ENCODE measurements around the gene ETS2.

Gene ETS2

DNA sequence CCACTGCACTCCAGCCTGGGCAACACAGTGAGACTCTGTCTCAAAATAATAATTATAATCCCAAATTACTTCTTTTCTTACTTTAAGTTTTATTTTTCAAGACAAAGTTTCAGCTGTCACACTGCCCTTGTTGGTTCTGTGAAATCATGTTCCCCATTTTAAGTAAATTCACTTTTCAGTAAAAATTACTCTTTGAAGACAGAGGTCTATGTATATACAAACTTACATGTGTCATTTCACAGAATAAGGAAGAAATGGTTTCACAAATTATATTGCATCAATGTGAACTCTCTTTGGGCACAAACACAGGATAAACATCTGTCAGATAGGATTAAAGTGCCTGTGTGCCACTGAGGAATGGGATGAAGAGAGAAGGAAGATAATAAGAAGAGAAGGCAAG lies 33.1 kb upstream of the ETS2 start:
- no peak overlapping the region for H3K4me3 Mint-ChIP-seq
- H3K27me3 Mint-ChIP-seq (ENCODE audit: low read depth) = peaks cover 6% of the 10 kb centered on the region
- H3K36me3 Mint-ChIP-seq (ENCODE audit: low read depth) = no peaks in the 10 kb centered on the region
- peaks cover 38% of the 10 kb centered on the region for H3K4me1 Mint-ChIP-seq (ENCODE audit: low read depth)
- H3K27ac Mint-ChIP-seq = no peak overlapping the region
- peaks cover 8% of the 10 kb centered on the region for H3K9me3 Mint-ChIP-seq

DNA sequence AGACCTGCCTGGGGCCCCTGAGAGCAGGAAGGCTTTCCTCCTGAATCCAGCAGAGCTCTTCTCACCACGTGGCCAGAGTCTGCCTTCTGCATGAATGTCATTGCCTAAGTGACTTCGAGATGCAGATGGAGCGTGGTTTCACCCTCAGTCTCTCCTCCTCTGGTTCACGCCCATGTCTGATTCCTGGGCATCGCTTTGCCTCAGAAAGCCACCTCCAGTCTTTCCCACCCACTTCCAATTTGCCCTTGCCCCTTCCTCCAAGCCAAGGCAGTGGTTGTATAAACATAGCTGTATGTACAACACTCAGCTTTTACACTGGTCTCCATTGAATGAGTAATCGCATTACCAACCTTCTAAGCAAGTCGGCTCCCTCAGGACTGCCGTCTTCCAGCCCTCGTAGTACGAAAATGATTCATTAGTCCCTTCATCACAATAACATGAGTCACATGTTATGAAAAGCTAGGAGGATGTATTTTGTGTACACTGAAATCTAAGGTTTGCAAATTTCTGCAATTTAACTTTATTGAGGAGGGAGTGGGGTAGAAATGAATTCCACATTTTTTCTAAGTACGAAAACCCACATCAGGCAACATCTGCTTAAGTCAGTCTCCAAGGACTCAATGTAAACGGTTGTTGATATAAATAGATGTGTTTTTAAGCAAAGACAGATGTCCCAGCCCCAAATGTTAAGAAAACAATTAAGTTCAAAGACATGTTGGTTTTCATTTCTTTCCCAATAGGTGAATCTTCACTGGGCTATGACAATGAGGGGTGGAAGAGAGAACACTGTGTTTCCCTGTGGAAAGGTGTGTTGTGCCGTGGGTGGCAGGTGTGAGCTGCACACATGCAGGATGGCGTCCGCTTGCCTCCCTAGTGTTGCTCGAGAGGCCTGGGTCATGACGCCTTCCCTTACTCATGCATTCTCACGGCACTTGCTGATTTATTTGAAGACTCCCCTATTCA lies 32.3 kb upstream of the ETS2 start:
- Mint-ChIP-seq H3K4me1 (ENCODE audit: low read depth) (peaks cover 35% of the 10 kb centered on the region), H3K27me3 (ENCODE audit: low read depth) (peaks cover 6% of the 10 kb centered on the region), H3K9me3 (peaks cover 14% of the 10 kb centered on the region), H3K36me3 (ENCODE audit: low read depth) (peaks cover 2% of the 10 kb centered on the region), H3K27ac (peak overlapping the region; percentile 33), H3K4me3 (no peak overlapping the region)

- H3K4me3 Mint-ChIP-seq = no peak overlapping the region
- H3K36me3 Mint-ChIP-seq (ENCODE audit: low read depth) = peaks cover 3% of the 10 kb centered on the region
- H3K27me3 Mint-ChIP-seq (ENCODE audit: low read depth) = peaks cover 6% of the 10 kb centered on the region
- peaks cover 27% of the 10 kb centered on the region for H3K4me1 Mint-ChIP-seq (ENCODE audit: low read depth)
- H3K9me3 Mint-ChIP-seq = peaks cover 22% of the 10 kb centered on the region
- no peak overlapping the region for H3K27ac Mint-ChIP-seq
These were observed 31.6 kb upstream of the ETS2 start for GRCh38 chr21:38774152-38774551.

DNA sequence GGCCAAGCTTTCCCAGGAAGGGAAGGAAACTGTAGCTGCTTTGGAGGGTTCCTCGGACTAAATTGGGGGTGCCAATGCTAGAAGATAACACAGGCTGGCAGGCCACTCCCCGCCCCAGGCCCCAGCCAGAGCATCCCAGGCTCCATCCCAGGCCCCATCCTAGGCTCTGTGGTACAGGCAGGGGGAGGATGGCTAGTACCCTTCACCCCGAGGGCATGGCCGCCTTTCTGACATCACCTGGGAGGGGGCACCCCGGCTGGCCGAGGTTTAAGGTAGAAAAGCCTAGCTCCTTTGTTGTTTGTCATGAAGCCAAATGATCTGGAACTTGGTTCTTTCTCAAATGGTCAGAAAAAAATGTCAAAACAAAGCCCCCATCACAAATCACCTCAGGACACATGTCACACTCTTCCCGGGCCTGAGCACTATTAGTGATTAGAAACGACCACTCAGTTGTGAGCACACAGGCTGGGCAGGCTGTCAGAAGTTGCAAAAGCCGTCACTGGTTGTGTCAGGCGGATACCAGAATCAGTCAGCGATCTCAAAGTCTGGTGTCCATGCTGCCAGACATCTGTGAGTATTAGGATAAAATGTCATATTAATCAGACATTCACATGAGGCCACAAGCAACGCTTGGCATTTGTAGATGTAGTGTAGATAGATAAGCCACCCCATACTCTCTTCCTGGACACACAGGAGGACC lies 31.0 kb upstream of the ETS2 start:
- Mint-ChIP-seq H3K27me3 (ENCODE audit: low read depth) (peaks cover 6% of the 10 kb centered on the region), H3K27ac (no peak overlapping the region), H3K36me3 (ENCODE audit: low read depth) (peaks cover 5% of the 10 kb centered on the region), H3K9me3 (peaks cover 25% of the 10 kb centered on the region), H3K4me1 (ENCODE audit: low read depth) (peaks cover 23% of the 10 kb centered on the region), H3K4me3 (no peak overlapping the region)

- H3K4me1 Mint-ChIP-seq (ENCODE audit: low read depth) = peaks cover 25% of the 10 kb centered on the region
- H3K27ac Mint-ChIP-seq = no peak overlapping the region
- H3K36me3 Mint-ChIP-seq (ENCODE audit: low read depth) = peaks cover 5% of the 10 kb centered on the region
- peaks cover 26% of the 10 kb centered on the region for H3K9me3 Mint-ChIP-seq
- H3K27me3 Mint-ChIP-seq (ENCODE audit: low read depth) = peaks cover 2% of the 10 kb centered on the region
- no peak overlapping the region for H3K4me3 Mint-ChIP-seq
These were observed 30.0 kb upstream of the ETS2 start for GRCh38 chr21:38775733-38776132.

DNA sequence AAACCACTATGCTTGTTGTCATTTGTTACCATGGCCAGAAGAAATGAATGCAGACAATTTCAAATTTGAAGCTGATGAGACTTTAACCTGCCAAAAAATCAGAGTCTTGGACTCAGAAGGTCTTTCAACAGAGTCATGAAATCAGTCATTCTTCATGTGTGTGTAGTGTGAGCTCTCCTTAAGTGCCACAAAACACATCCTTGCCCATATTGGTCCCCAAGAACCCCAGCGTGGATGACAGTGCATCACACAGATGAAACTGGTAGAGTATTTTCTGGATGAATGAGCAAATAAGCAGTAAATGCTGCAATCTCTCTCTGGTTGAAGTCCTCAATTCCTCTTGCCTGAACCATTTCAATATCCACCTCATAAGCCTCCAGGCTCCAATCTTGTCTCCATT lies 28.7 kb upstream of the ETS2 start:
- H3K4me1 Mint-ChIP-seq (ENCODE audit: low read depth) = peaks cover 30% of the 10 kb centered on the region
- peaks cover 15% of the 10 kb centered on the region for H3K36me3 Mint-ChIP-seq (ENCODE audit: low read depth)
- no peak overlapping the region for H3K27ac Mint-ChIP-seq
- peaks cover 37% of the 10 kb centered on the region for H3K9me3 Mint-ChIP-seq
- no peaks in the 10 kb centered on the region for H3K27me3 Mint-ChIP-seq (ENCODE audit: low read depth)
- H3K4me3 Mint-ChIP-seq = no peak overlapping the region

- H3K9me3 Mint-ChIP-seq = peaks cover 42% of the 10 kb centered on the region
- no peaks in the 10 kb centered on the region for H3K27me3 Mint-ChIP-seq (ENCODE audit: low read depth)
- peaks cover 30% of the 10 kb centered on the region for H3K4me1 Mint-ChIP-seq (ENCODE audit: low read depth)
- H3K27ac Mint-ChIP-seq = no peak overlapping the region
- H3K36me3 Mint-ChIP-seq (ENCODE audit: low read depth) = peaks cover 20% of the 10 kb centered on the region
- no peak overlapping the region for H3K4me3 Mint-ChIP-seq
These were observed 28.2 kb upstream of the ETS2 start for GRCh38 chr21:38777531-38777930.

GRCh38 chr21:38780879-38781278 lies 24.9 kb upstream of the ETS2 start:
- H3K27me3 Mint-ChIP-seq (ENCODE audit: low read depth) = no peaks in the 10 kb centered on the region
- peaks cover 28% of the 10 kb centered on the region for H3K36me3 Mint-ChIP-seq (ENCODE audit: low read depth)
- H3K9me3 Mint-ChIP-seq = peaks cover 44% of the 10 kb centered on the region
- H3K4me3 Mint-ChIP-seq = no peak overlapping the region
- H3K4me1 Mint-ChIP-seq (ENCODE audit: low read depth) = peaks cover 19% of the 10 kb centered on the region
- peak overlapping the region; percentile 69 for H3K27ac Mint-ChIP-seq

- Mint-ChIP-seq H3K4me1 (ENCODE audit: low read depth) (peaks cover 10% of the 10 kb centered on the region), H3K9me3 (peaks cover 28% of the 10 kb centered on the region), H3K36me3 (ENCODE audit: low read depth) (peaks cover 23% of the 10 kb centered on the region), H3K4me3 (no peak overlapping the region), H3K27ac (no peak overlapping the region), H3K27me3 (ENCODE audit: low read depth) (no peaks in the 10 kb centered on the region)
These were observed 21.1 kb upstream of the ETS2 start for GRCh38 chr21:38784458-38785266.

GRCh38 chr21:38785483-38785882 lies 20.2 kb upstream of the ETS2 start:
- Mint-ChIP-seq H3K4me1 (ENCODE audit: low read depth) (peaks cover 10% of the 10 kb centered on the region), H3K36me3 (ENCODE audit: low read depth) (peaks cover 23% of the 10 kb centered on the region), H3K27me3 (ENCODE audit: low read depth) (no peaks in the 10 kb centered on the region), H3K4me3 (no peak overlapping the region), H3K27ac (no peak overlapping the region), H3K9me3 (peaks cover 27% of the 10 kb centered on the region)

- H3K36me3 Mint-ChIP-seq (ENCODE audit: low read depth) = peaks cover 13% of the 10 kb centered on the region
- H3K9me3 Mint-ChIP-seq = peaks cover 15% of the 10 kb centered on the region
- no peaks in the 10 kb centered on the region for H3K27me3 Mint-ChIP-seq (ENCODE audit: low read depth)
- no peak overlapping the region for H3K27ac Mint-ChIP-seq
- H3K4me3 Mint-ChIP-seq = no peak overlapping the region
- H3K4me1 Mint-ChIP-seq (ENCODE audit: low read depth) = peaks cover 5% of the 10 kb centered on the region
These were observed 18.7 kb upstream of the ETS2 start for GRCh38 chr21:38787016-38787415.

- Mint-ChIP-seq H3K9me3 (peaks cover 9% of the 10 kb centered on the region), H3K27me3 (ENCODE audit: low read depth) (no peaks in the 10 kb centered on the region), H3K36me3 (ENCODE audit: low read depth) (peaks cover 7% of the 10 kb centered on the region), H3K4me3 (no peak overlapping the region), H3K27ac (no peak overlapping the region), H3K4me1 (ENCODE audit: low read depth) (peaks cover 5% of the 10 kb centered on the region)
These were observed 18.1 kb upstream of the ETS2 start for GRCh38 chr21:38787461-38788274.

DNA sequence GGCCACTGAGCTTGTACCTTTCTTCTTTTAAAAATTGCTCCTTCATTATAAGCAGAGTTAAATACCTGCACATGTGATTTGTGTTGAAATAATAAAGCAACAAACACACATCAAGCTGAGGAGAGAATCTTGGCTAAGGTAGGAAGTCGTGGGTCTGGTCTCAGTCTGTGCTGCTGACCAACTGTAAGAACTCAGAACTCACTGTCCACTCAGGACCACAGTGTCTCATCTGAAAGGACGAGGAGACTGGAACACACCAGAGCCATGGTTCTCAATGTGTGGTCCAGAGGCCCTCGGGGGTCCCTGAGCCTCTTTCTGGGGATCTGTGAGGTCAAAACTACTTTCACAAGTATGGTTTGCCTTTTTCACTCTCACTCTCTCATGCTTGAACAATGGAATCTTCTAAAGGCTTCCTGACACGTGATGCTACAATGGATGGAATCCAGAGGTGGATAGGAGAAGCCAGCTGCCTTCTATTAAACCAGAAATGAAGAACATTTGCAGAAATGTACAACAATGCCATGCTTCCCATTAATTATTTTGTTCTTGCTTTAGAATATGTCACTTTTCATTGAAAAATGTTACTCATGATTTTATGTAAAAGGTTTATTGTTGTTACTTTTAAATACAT lies 17.3 kb upstream of the ETS2 start:
- Mint-ChIP-seq H3K27me3 (ENCODE audit: low read depth) (no peaks in the 10 kb centered on the region), H3K9me3 (peaks cover 3% of the 10 kb centered on the region), H3K4me1 (ENCODE audit: low read depth) (peaks cover 5% of the 10 kb centered on the region), H3K36me3 (ENCODE audit: low read depth) (peaks cover 3% of the 10 kb centered on the region), H3K4me3 (no peak overlapping the region), H3K27ac (no peak overlapping the region)

Data from T-helper 1 cell treated with Interleukin-12 subunit alpha and Interleukin-12 subunit beta and Interleukin-4 antibody, amounts not matched to agents 30 μg/mL and 1 μg/mL, for 36 hours (primary cell).